Pancreas (tissue), 10 donors: Measurements from ENCODE around the gene SYAP1. TPM values are rescaled to one million over a fixed set of nuclear protein-coding genes. Genes with fewer than 3 reads are reported as not detected.
A peak's percentile ranks its signal among the peaks of the same experiment; 100 is the strongest.

Experiments
- ATAC-seq, 4 donors: fragments of 200-7000 bp; cut with Tn5 transposase; one replicate each; pipeline versions ENCODE4 v1.8.0 to v1.9.1; 2020; ENCODE audit warnings: mild to moderate bottlenecking in 4 of 4, moderate library complexity in 4 of 4
- DNase-seq, 6 donors: peaks; one replicate each; pipeline ENCODE4 v3.0.0-alpha.2; 2020
- FAIRE-seq: peaks from 2 replicates; lab custom pipeline; 2012; peaks lifted over from hg19 to GRCh38; lab: Jason Lieb, UNC
- H3K27ac ChIP-seq, 4 donors: fragments of 200-600 bp; sonication (generic); 1 replicate in 3 of 4; 2 replicates in 1 of 4; pipeline versions ENCODE4 v1.5.0 to v1.8.0; 2020
- H3K27me3 ChIP-seq, 4 donors: fragments of 200-600 bp; one replicate each; pipeline ENCODE4 v1.8.0; 2021
- H3K36me3 ChIP-seq, 3 donors: fragments of 200-600 bp; sonication (generic) in 1 of 3; one replicate each; pipeline versions ENCODE4 v1.5.0 to v1.8.0; 2020 to 2021
- H3K4me1 ChIP-seq, 3 donors: fragments of 200-600 bp; one replicate each; pipeline ENCODE4 v1.8.0; 2021
- H3K4me3 ChIP-seq, 4 donors: fragments of 200-600 bp; sonication (generic) in 2 of 4; one replicate each; pipeline versions ENCODE4 v1.5.0 to v1.8.0; 2020 to 2021
- H3K9me3 ChIP-seq, 4 donors: fragments of 200-600 bp; one replicate each; pipeline ENCODE4 v1.8.0; 2021
- CTCF ChIP-seq, 4 donors: fragments of 200-600 bp; sonication (generic) in 3 of 4; IDR thresholded peaks; one replicate each; pipeline versions ENCODE4 v1.5.0 to v1.8.0; 2021; ENCODE audit warnings: antibody characterized with exemption in 4 of 4
- WGBS, 2 donors: extraction: QIAGEN DNeasy Blood & Tissue Kit; methylation state at CpG; one replicate each; pipeline ENCODE4 v1.1.7; 2013; 5-methylcytosine and 5-hydroxymethylcytosine counted together
- intact Hi-C, 3 donors: fragments of 100-400 bp; cut with DNase I; formaldehyde crosslinking; loops; one replicate each; pipeline versions ENCODE4 v1.11.1 to v1.14.2; 2022
- polyA plus RNA-seq, 2 donors: library from polyadenylated mRNA; stranded (reverse); fragments of 200-250 nt; gene quantifications; one replicate each; pipeline ENCODE4 v1.2.3, GENCODE V29; 2013
- total RNA-seq, 6 donors: library from RNA; stranded (reverse); fragmentation: NEBNext Ultra II Directional in 4 of 6; extraction: Animal tissue kit (Norgen Biotek cat#: 25700) in 4 of 6; gene quantifications; one replicate each; pipeline versions ENCODE4 v1.2.1 to v1.2.4, GENCODE V29; 2021 to 2023
- donor health status: healthy with polysubstance abuse.
- donor health status: DM: no; HTN: no; CAD: no; lungs with moderate emphysema.
- donor health status: DM: no; HTN: no; CAD: no.
- donor health status: control.
- donor health status: control.
- donor health status: Bipolar disorder and iron deficiency.
- donor health status: DM: yes; HTN: yes; CAD: no.
- donor health status: DM: no; HTN: no; CAD: no.
- donor health status: DM: no; HTN: no; CAD: no.
- donor health status: DM: yes; HTN: yes; CAD: no.

SYAP1 gene
- total and polyA plus RNA-seq, 8 donors = 6.4 to 21.5 (median 12.7) TPM

- intact Hi-C loops = no loop called here
- DNase-seq (no peak), ATAC-seq (no peak), FAIRE-seq (no peak)
- Histone ChIP-seq H3K4me1 (no peaks in the 10 kb centered on the region), H3K27me3 (peaks cover 0 to 2% (median 0%) of the 10 kb centered on the region in 4 donors), H3K27ac (no peak overlapping the region), H3K4me3 (no peak overlapping the region), H3K9me3 (no peaks in the 10 kb centered on the region), H3K36me3 (peaks cover 0 to 9% (median 1%) of the 10 kb centered on the region in 3 donors)
- WGBS, 2 donors = 95 to 97% methylated on average over 3 of the region's 3 CpGs
- TF ChIP-seq CTCF (IDR thresholded peaks at IDR 0.05) = no peak
Measured at GRCh38 chrX:16687514-16687913, 31.9 kb upstream of the SYAP1 start.

- H3K4me3 ChIP-seq = no peak overlapping the region
- no peaks in the 10 kb centered on the region for H3K9me3 ChIP-seq
- H3K27ac ChIP-seq = no peak overlapping the region
- 39% methylated on average over 10 of the region's 10 CpGs for WGBS, 2 donors
- ATAC-seq (peak; percentile 56 to 82 (median 81)), FAIRE-seq (peak; percentile 83), DNase-seq (peak in 3 of 6 donors; percentile 57 to 86 (median 67))
- H3K36me3 ChIP-seq = peaks cover 0 to 9% (median 0%) of the 10 kb centered on the region in 3 donors
- TF ChIP-seq CTCF (IDR thresholded peaks at IDR 0.05) = peak; percentile 85 to 94 (median 92)
- intact Hi-C loops = no loop called here
- H3K4me1 ChIP-seq = no peaks in the 10 kb centered on the region
- no peaks in the 10 kb centered on the region for H3K27me3 ChIP-seq
Measured at GRCh38 chrX:16695079-16695676, 24.2 kb upstream of the SYAP1 start.

DNA sequence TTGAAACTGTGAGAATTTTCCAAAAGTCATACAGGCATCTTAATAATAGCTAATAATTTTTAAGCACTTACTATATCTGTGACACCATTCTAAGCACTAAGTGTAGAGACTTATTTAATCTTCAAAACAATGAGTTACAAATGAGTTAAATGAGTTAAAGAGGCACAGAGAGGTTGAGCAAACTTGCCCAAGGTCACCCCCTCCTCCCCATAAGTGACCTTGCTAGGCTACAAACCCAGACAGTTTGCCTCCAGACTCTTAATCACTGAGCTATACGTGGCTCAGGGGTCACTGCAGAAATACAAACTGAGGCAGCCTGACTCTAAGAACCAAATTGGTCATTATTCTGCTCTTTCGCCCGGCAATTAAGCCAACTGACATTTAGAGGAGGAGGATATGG, 22.5 kb upstream of the SYAP1 start:
- H3K9me3 ChIP-seq = no peaks in the 10 kb centered on the region
- H3K4me3 ChIP-seq = no peak overlapping the region
- no peaks in the 10 kb centered on the region for H3K4me1 ChIP-seq
- WGBS, 2 donors = 40 to 42% methylated on average over 3 of the region's 3 CpGs
- peak in 2 of 4 donors; percentile 49 to 78 for ATAC-seq
- H3K27me3 ChIP-seq = no peaks in the 10 kb centered on the region
- intact Hi-C loops = no loop called here
- H3K36me3 ChIP-seq = no peaks in the 10 kb centered on the region
- peak in 1 of 6 donors; percentile 36 for DNase-seq
- no peak overlapping the region for H3K27ac ChIP-seq
- FAIRE-seq = no peak
- TF ChIP-seq CTCF (IDR thresholded peaks at IDR 0.05) = no peak

- no peak for TF ChIP-seq CTCF (IDR thresholded peaks at IDR 0.05)
- DNase-seq (no peak), ATAC-seq (no peak), FAIRE-seq (no peak)
- 68 to 75% methylated on average over 6 of the region's 6 CpGs for WGBS, 2 donors
- Histone ChIP-seq H3K4me1 (no peaks in the 10 kb centered on the region), H3K36me3 (no peaks in the 10 kb centered on the region), H3K27me3 (no peaks in the 10 kb centered on the region), H3K27ac (no peak overlapping the region), H3K4me3 (no peak overlapping the region), H3K9me3 (no peaks in the 10 kb centered on the region)
- intact Hi-C loops = no loop called here
Measured at GRCh38 chrX:16699389-16699788, 20.0 kb upstream of the SYAP1 start.

DNA sequence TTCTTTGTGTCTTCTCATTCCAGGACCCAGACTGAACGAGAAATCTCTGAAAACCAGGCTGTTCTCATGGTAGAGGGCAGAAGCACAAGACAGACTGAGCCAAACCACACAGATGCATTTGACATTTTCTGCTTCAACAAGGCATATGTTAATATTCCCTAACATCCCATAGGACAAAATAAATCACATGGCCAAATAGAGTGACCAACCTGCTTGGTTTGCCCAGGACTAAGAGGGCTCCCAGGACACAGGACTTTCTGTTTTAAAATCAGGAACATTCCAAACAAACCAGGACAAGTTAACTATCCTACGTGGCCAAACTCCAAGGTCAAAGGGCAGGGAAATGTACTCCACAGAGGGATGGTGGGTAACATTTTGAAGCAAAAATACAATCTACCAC, 18.7 kb upstream of the SYAP1 start:
- ATAC-seq = peak; percentile 78 to 91 (median 83)
- no peaks in the 10 kb centered on the region for H3K9me3 ChIP-seq
- peak in 2 of 6 donors; percentile 19 to 21 for DNase-seq
- no peak for FAIRE-seq
- no peaks in the 10 kb centered on the region for H3K27me3 ChIP-seq
- WGBS, 2 donors = 28 to 48% methylated on average over 2 of the region's 2 CpGs
- intact Hi-C loops = no loop called here
- TF ChIP-seq CTCF (IDR thresholded peaks at IDR 0.05) = no peak
- no peak overlapping the region for H3K4me3 ChIP-seq
- H3K27ac ChIP-seq = peak overlapping the region in 3 of 4 donors; percentile 29 to 46 (median 36)
- H3K4me1 ChIP-seq = no peaks in the 10 kb centered on the region
- no peaks in the 10 kb centered on the region for H3K36me3 ChIP-seq
